Endometrium (tissue), 2 donors: ENCODE measurements around the gene GOLGA7B.

Experiments
- FAIRE-seq: peaks from 2 replicates; lab custom pipeline; 2012; peaks lifted over from hg19 to GRCh38; lab: Jason Lieb, UNC
- donor health status: control.
- donor health status: control.

The GOLGA7B gene

DNA sequence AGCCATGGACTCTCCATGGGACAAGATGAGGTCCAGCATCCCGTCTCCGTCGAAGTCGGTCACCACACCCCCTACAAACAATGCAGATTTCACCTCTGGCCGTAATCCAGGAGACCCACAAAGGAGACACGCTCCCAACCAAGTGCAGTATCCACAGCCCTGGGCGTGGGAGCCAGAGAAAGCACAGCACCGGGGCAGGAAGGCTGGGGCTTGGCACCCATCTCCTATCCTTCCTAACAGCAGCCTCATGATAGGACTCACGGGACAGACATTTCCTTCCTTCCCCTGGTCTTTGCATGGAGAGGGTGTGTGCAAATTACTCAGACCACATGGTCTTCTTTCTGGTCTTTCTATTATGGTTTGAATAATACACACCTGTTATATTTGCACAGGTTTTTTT, 46.3 kb downstream of the GOLGA7B start:
- no peak for FAIRE-seq

DNA sequence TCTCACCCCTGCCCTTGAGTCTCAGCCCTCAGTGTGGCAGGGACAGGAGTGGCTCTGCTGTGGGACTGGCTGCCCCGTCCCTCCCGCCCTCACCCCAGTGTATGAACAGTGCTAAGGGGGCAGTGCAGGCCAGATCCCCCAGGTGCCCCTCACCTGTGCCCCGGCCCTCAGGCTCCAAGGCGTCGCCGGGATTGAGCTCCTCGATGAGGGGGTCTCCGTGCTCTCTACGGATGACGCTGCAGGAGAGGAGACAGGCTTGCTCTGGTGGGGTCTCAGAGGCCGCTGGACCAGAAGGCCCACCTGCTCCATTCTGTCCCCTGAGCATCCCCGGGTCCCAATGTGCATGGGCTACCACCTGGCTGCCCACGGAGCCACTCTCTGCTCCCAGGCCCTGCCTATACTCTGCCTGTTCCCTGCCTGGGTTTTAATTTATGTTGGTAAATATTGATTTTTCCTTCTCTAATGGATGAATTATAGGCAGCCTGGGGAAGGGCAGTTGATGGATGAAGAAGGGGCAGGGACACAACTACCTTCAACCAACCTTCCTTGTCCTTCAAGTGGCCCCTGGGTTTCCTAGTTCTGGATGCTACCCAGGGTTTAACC, 47.2 kb downstream of the GOLGA7B start:
- no peak for FAIRE-seq

DNA sequence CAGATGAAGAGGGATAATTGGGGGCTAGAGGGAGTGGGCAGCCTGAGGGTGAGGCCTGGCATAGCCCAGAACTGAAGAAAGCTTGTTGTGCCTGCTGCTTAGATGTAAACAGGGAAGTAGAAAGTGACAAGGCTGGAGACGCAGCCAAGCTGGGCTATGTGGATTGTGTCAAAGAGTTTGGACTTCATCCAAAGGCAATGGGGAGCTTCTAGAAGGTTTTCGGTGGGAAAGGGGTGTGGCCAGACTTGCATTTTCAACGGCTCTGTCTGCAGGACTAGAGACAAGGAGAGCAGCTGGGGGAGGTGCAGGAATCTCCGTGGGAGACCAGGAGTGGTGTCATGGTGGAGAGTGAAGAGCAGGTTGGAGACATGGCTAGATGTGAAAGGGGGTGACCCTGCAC, 48.8 kb downstream of the GOLGA7B start:
- FAIRE-seq, result no peak

DNA sequence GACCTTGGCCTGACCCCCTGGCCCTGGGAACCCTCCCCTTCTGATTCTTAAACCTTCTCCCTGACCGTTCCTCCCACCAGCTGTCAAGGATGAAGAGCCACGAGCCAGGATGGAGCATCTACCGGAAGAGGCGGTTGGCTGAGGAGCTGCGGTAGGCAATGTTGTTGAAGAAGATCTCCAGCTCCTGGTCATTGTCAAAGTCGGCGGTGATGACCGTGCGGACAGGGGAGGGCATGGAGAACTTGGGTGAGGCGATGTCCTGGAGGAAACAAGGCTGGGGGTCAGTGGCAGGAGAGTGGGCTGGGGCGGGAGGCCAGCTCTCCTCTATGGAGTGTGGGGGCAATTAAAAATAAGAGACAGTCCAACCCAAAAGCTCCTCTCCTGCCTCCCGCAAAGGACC, 51.7 kb downstream of the GOLGA7B start:
- FAIRE-seq, result no peak

DNA sequence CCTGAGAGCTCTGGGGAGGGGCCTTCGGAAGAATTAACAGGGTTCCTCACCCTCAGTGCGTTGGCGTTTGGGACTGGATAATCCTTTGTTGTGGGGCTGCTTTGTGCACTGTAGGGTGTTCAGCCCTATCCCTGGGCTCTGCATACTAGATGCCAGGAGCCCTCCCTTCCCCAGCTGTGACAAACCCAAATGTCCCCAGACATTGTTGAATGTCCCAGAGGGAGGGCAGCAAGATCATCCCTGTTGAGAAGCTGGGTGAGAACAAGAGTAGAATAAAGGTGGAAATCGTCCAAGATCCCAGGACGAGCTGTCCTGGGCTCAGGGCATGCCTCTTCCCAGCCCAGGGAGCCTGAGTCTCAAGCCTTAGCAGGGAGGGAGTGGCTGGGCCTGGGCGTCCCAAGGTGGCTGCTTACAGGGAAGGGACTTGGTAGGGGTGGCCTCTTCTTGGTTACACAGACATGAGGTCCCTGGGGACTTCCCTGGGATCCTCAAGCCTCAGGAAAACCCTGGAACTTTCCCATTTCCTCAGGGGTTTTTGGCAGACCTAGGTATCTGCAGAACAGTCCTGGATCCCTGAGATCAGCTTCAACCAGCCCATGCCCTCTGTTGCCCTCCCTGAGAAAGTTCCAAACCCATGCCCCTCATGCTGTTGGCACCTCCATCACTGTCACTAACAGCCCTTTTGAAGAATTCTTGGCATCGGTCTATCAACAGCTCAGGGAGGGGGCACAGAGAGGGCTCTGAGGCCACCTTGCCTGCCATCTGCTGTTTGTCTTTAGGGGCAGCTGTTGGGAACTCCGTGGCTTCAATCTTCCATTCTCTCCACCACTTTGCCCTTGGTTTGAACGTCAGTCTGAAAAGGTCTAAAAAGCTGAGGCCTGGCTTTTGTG, 53.7 kb downstream of the GOLGA7B start:
- FAIRE-seq, result no peak

DNA sequence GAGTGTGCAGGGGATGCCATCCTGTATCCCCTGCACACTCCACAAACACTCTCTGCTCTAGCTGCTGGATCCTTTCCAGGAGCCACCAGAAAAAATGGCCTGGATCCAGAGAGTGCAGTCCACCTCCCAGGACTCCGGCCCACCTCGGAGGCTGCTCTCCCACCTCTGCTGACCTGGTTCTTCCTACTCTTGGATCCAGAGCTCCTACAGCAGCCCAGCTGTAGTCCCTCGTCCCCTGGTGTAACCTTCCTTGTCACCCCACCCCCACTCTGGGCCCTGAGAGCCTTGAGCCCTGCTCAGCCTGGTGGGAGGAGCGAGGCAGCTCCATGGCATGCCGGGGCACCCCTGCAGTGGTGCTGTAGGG, 54.4 kb downstream of the GOLGA7B start:
- FAIRE-seq, result no peak

DNA sequence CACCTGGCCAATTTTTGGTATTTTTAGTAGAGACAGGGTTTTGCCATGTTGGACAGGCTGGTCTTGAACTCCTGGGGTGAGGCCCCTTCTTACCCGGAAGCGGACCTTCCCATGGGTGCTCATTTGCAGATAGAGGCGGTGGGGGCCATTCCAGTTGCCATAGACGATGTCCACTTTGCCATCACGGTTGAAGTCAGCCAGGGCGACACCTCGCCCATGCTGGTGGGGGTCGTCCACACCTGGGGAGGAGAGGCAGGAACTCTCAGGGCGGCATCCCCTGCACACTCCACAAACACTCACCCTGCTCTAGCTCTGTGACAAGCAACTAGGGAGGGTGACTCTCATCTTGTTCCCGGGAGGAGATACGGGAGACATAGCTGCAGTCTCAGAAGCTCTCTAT, 54.9 kb downstream of the GOLGA7B start:
- FAIRE-seq, result no peak

DNA sequence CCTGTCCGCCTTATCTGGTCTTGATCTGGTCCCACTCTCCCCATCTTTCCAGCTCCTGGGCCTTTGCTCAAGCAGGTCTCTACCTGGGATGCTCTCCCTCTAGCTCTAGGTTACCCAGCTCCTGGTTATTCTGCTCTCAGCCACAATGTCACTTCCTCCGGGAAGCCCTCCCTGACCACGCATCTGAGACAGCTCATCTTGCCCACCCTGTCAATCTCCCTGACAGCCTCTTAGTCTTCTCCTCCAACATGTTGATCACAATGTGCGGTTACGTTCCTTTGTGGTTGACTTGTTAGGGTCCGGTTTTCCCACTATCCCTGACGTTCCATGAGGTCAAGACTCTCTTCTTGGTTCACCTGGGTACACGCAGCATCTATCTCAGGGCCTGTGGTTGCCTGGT, 55.6 kb downstream of the GOLGA7B start:
- FAIRE-seq, result no peak

DNA sequence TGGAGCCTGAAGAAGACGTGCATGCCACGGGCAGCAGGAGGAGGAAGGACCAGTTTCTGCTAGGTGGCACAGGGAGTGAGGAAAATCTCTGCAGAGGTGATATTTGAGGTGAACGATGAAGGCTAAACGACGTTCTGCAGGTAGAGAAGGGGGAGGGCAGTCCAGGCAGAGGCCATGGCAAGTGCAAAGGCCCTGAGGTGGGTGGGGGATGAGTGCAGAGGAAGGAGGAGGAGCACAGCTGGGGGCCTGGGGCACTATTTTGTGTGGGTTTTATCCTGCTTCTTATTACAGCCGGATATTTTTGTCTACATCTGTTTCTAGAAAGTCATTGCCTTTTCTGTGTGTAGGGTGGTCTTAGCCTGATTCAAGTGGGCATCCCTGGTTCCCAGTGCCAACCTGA, 57.6 kb downstream of the GOLGA7B start:
- FAIRE-seq, result no peak

DNA sequence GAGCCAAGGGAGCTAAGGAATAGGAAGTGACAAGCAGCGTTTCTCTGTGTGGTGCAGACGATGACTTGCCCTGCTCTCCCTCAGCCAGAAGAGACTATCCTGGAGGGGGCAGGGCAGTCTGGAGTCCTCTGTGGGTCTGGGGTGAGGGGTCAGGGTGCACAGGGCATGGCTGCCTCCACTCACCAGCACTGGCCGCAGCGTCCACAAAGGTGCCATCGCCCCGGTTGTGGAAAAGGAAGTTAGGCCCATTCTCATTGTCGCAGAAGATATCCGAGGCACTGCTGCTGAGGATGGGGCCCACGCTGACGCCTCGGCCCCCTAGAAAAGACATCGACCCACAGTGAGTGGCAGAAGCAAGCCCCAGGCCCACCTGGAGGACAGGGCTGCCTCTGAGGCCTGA, 58.2 kb downstream of the GOLGA7B start:
- no peak for FAIRE-seq

DNA sequence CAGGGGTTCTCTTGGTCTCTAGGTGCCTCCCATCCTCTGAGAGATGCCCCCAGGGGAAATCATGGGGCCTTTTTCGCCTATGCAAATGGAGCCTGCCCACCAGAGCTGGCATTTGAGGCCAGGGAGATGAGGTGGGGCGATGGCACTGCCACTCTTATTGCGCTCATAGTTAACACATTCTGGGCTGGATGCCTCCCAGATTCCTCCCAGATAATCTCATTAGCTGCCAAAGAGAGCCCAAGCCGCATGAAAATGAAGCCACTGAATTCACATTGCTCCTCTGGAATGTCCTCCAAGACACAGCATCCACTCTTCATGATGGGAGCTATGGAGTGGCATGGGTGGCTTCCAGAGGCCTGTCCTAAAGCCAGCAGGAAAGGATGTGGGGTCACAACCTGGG, 61.0 kb downstream of the GOLGA7B start:
- no peak for FAIRE-seq

DNA sequence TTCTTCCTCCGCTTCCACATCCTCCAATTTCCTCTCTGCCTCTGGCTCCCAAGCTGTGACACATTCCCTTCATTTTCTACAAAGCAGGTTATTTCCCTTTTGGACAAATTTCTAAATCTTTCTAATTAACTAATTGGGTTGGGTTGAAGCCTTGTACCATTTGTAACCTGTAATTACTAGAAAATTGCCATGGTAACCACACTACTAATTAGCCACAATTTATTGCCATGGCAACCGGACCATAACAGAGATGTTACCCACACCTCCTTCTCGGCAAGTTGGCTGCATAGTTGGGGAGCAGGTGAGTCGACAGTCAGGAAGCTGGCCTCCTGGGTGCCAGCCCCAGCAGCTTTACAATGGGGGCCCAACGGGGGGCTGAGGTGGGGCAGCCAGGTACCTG, 61.6 kb downstream of the GOLGA7B start:
- no peak for FAIRE-seq

DNA sequence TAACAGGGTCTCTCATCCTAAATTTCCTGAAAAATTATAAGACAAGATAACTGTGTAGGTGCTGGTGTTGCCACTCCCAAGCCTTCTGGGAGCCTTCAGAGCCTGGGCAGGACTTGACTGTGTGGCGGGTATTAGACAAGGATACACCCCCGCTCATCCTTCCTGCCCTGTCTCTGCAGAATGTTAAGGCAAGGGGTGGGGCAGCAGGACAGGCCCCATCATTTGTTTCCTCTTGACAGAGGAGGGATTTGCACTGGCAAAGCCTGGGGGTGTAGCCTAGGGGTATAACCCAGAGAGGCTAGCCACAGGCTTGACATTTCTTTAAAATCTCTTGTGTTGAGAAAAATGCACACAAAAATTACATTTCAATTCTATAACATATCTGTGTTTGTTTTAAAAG, 63.5 kb downstream of the GOLGA7B start:
- FAIRE-seq, result no peak

DNA sequence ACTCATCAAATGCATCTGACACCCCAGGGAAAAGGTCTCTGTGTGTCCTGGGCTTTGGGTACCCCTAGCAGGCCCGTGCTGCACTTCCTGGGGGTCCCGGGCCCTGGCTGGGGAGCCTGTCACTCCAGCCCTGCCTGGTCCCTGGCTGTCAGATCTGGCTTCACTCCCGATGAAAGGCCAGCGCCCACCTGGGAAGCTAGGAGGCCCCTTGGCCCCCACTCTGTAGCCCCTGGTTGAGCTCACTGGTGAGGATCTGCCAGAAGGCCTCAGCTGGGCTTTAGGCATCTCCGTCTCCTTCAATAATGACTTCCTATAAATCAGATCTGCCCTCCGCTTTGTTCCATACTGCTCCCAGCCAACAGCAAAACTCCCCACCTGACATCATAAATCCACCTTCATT, 64.0 kb downstream of the GOLGA7B start:
- no peak for FAIRE-seq

DNA sequence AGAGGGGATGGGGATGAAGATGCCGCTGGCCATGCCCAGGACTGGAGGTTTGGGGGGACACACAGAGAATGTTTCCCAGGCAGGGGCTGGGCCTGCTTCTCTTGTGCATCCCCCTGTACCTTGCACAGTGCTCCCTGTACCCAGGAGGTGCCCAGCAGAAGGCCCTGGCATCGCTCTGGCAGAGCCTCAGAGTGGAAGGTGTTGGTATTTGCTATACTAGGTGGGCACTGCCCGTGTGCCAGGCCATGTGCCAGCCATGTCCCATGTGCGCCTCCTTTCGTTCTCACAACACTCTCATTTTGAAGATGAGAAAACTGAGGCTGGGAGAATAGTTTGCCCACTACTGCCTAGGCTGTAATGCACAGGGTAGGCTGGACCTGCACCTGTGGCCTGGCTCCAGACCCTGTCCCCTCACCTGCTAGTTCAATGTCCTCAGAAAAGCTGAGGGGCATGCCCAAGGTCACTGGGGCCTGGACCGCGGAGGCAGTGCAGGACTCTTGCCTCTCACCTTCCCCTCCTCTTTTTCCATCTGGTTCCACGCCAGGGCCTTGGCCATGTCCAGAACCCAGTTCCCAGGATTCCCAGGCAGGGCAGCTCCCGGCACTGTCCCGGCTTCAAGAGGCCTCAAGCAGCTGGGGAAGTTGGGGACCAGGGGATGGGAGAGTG, 64.7 kb downstream of the GOLGA7B start:
- no peak for FAIRE-seq

DNA sequence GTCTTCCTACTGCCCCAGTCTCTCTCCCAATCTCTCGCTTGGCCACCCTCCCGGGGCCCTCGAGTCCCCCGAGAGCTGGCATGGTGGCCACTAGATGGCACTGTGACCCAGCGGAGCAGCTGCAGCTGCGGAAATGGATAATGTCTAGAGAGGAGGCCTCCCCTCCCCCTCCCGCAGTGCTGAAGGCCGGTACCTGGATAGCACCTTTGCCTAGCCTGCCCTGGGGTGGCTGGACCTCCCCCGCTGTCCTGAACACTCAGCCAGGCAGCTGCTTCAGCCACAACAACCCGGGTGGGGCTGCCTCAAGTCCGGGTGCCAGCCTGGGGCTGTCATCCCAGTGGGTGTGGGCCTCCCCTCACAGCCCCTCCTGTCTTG, 65.2 kb downstream of the GOLGA7B start:
- no peak for FAIRE-seq

DNA sequence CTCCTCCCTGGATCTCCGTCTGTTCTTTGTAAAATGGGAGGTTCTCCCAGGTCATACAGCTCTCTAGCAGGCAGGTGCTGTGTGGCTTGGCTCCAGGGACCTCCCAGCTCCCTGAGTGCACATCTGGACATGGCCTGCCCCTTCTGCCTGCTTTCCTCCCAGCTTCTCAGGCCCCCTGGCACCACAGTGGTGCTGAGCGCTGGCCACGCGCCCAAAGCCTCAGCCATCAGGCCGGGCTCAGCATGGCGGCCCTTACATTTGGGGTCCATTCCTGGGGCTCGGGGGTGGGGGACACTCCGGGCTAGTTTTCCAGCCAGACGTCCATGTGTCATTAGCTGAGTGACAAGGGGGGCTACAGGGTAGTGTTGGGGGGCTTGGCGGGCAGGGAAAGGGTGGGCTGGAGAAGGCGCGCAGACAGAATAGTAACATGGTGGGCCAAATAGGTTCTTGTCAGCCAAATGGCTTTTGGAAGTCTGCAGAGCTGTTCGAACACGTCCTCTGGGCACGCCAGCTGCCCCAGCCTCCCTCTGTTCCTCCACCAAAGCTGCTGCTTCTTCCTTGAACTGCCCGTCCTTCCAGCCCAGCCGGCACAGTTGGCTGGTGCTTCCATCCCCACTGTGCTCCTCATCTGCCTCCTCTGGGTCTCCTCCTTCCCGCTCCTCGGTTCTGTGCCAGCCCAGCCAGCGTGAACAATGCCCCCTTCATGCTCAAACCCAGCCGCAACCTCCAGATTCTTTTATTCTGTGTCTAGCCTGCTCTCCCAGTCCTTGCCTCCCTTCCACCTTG, 65.9 kb downstream of the GOLGA7B start:
- FAIRE-seq, result no peak

DNA sequence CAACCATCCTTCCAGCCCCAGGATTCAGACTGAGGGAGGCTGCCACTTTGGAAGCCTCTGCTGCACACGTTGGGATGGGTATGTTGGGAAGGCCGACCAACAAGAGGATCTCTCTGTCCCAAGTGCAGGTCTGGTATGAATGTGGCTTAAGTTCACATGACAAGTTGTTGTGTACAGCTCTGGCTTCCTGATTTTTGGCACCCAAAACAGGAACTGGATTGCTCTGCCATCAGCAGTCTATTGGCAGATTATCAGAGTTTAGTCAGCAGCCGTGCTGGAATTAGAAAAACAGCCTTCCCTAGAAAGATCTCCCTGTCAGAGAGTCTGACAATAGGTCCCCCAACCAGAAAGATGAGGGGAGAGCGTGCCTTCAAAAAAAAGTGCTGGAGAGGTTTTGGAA, 66.9 kb downstream of the GOLGA7B start:
- FAIRE-seq, result no peak

DNA sequence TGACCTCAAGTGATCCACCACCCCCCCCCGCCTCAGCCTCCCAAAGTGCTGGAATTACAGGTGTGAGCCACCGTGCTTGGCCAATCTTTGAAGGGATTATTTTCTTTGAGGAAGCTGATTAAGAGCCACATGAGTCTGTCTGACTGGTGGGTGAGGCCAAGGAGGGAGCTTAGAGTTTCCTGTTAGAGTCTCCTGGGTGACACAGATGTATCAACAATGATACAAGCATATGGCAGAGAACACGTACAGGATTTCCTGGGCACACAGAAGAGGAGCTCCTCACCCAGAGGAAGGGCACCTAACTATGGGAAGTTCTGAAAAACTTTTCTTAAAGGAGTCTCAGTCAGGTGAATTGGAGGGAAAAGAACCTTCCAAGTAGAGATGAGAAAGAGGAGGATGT, 69.4 kb downstream of the GOLGA7B start:
- no peak for FAIRE-seq

DNA sequence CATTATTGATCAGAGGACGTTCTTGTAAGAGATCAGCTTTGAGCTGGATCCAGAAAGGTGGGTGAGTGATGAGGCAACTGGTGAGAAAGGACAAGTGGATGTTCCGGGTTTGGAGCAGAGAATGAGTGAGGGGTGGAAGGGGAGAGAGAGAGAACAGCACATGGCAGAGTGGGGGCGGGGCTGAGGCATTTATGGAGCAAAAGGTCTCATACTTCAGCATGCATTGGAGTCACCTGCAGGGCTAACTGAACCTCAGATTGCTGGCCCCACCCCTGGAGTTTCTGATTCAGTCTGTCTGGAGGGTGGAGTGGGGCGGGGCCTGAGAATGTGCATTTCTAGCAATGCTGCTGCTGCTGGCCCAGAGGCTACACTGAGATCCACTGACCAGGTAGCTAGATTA, 71.2 kb downstream of the GOLGA7B start:
- FAIRE-seq, result no peak
